ENCODE results near the gene TNFRSF12A.

TNFRSF12A gene

DNA sequence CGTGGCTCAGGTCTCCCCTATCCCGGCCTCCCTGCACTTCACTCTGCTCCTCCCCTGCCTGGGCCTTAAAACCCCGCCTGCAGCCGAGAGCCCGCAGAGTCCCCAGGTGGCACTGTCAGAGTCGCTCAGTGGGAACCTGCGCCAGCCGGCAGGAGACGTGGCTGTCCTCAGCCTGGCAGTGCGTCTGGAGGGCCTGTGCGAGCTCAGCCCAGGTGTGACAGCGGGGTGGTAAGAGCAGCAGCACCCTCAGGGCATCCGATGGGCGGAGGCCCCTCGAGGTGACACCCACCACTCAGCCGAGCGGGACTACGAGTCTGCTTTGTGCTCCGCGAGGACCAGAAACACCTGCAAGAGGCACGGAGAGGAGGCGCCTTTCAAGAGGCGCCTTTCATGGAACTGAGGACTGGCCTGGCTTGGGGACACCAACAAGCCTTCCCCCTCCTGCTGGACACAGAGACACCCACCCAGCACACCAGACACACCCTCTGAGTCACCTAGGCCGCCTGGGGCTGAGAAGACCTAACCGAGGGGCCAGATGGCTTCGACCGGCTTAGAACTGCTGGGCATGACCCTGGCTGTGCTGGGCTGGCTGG lies 7.2 kb upstream of the TNFRSF12A start, which contains the start of gene CLDN9:
TSS of gene CLDN9 (plus strand) at position 96 of the 593 bp plus-strand sequence. CDS start at position 536, 440 bp downstream.
- DNase-seq (ENCODE audit: low spot score): no peak

- DNase-seq (ENCODE audit: low spot score): no peak
Measured at GRCh38 chr16:3013491-3013951, 6.6 kb upstream of the TNFRSF12A start.

DNA sequence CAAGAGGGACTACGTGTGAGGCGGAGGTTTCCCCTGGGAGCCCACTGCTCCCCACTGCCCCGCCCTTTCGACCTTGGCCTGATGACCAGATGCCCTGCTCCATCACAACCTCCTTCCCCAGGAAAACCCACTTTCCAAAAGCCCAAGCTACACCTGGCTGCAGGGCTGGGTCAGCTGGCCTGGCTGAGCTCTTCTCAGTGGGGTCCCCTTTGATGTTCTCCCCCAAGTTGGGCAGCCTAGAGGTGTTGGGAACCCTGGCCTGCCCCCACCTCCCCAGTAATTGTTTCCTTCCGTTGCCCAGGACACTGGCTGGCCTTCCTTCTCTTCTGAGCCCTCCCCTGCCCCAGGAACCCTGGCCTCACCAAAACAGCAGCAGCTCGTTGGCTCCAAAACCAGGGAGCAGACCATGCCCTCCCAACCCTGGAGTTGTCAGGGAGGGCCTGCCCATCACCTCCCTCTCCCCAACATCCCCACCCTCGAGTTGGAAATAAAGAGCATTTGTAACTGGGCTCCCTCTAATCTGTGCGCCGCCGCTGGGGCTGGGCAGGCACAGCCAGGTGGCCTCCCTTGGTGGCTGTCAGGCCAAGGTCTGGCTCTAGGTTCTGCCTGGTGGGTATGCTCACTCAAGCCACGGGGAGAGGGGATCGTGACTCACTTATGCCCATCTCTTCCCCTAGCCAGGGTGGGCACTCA lies 6.0 kb upstream of the TNFRSF12A start:
- no peak for DNase-seq (ENCODE audit: low spot score)

DNA sequence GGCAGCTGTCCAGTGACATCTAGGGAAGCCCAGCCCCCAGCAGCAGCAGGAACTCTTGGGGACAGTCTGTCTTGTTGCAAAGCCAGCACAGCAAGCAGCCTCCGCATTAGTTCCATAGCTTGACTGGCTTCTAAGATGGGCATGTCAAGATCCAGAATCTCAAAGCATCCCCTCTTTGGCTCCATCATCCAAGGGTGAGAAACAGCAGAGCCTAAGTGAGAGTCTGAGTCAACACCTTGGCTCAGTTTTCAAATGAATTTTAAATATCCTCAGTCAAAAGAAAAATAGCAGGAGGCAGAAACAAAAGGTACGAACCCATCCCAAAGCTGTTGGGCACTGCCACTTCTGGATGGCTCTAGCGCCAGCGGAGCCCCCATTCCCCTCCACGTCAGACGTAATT lies 5.2 kb upstream of the TNFRSF12A start:
- no peak for DNase-seq (ENCODE audit: low spot score)

DNA sequence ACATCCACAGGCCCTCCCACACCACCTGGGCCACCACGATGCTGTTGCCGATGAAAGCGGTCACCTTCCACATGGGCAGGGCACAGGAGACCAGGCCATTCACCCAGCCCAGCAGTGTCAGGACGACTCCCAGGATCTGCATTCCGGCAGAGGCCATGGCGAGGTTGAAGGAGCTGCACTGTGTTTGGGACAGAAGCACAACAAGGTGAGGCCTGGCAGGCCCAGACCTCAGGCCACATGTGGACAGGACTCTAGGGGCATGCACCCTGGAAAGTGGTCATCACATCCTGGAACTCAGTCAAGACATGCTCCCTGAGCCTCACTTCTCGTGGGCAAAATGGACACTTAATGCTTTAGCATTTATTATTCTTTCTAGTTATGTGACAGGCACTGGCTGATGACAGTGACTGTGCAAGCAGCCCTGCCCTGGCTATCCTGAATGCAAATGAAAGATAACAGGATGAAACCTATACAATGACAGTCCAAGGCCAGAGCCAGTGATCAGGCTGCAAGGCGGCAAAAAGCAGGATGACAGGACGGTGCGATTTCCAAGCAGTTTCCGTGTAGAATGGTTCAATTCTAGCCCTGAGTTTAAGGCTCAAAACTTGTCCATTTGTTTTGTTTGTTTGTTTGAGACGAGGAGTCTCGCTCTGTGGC lies 4.2 kb upstream of the TNFRSF12A start:
- DNase-seq (ENCODE audit: low spot score): no peak

GRCh38 chr16:3017344-3017743 lies 2.8 kb upstream of the TNFRSF12A start:
- DNase-seq (ENCODE audit: low spot score): no peak

DNA sequence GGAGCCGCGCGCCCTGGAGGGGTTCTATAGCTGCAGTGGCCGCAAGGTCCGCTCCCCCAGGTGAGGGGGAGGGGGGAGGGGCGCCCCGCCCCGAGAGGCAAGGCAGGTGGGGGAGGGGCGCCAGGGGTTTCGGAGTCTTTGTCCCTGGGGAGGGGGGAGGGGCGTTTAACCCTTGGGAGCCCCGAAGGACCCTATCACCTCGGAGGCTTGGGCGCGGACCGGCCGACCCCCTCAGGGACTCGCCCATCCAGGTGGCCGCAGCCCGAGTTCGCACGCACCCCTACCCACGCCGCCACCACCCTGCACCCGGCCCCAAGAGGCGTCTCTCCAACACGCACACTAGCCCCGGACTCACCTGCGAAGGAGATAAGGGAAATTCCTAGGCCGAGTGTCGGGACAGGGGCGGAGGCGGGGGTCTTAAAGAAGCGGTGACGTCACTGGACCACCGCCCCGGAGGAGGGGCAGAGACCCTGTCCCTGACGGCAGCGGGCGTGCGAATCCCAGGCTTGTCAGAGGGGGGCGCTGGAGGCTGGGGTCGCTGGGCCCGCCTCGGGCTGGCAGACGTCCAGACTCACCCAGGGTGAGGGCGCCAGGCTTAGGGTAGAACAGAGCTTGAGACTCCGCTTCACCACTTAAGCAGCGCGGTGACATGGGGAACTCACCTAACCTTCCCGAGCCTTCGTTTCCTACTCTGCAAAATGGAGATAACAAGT lies 2.2 kb upstream of the TNFRSF12A start, which contains the start of gene CLDN6:
TSS of gene CLDN6 (minus strand) at position 390 of the 713 bp plus-strand sequence. CDS start 2,162 bp downstream, outside the sequence.
- DNase-seq (ENCODE audit: low spot score): no peak

DNA sequence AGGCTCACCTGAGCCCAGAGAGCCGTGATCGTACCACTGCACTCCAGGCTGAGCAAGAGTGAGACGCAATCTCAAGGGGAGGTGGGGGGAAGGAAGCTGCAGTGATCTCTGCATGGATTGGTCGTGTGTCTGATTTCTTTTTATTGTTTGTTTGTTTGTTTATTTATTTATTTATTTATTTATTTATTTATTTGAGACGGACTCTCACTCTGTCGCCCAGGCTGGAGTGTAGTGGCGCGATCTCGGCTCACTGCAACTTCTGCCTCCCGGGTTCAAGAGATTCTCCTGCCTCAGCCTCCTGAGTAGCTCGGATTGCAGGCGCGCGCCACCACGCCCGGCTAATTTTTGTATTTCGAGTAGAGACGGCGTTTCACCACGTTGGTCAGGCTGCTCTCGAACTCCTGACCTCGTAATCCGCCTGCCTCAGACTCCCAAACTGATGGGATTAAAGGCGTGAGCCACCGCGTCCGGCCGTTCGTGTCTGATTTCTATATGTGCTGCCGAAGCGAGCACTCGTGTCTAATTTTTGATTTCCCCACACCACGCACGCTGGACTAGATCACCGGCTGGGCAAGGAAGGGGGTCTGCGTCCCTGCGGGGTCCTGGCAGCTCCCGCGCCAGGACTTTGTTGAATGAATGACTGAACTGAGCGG lies 448 bp upstream of the TNFRSF12A start:
- no peak for DNase-seq (ENCODE audit: low spot score)

DNA sequence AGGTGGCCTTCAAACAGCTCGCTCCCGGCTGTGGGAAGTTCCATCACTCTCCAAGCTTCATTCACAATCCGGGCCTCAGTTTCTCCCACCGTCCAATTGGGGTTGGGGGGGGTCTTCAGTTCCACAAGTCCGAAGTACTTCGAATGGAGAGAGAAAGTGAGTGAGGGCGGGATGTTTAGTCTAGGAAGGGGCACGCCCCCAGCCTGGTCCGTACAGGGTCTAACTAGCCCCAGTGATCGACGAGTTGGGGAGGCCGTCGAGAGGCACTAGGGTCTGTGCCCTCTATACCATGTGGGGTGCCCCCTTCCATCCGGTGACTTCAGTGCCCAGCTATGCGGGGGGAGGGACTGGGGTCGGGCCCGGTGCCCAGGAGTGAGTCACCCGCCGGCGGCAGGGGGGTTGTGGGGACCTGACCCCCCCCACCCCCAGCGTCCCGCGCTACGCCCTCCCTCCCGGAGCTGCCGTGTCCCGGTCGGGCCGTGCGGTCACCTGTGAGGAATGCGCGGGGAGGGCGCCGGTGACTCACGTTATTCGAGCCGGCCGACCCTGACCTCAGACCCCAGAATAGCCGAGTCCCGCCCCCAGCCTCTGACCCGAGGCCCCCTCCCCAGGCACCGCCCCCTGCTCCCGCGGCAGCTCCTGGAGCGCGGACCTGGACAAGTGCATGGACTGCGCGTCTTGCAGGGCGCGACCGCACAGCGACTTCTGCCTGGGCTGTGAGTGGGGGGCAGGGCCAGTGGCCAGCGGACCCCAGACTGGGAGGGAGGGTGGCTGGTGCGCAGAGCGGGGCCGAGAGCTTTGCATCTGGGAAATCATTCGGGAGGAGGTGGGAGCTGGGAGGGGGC lies 658 bp downstream of the TNFRSF12A start:
- no peak for DNase-seq (ENCODE audit: low spot score)

- peak; percentile 82 for DNase-seq (ENCODE audit: low spot score)
Measured at GRCh38 chr16:3021449-3022207, 1.5 kb downstream of the TNFRSF12A start.

DNA sequence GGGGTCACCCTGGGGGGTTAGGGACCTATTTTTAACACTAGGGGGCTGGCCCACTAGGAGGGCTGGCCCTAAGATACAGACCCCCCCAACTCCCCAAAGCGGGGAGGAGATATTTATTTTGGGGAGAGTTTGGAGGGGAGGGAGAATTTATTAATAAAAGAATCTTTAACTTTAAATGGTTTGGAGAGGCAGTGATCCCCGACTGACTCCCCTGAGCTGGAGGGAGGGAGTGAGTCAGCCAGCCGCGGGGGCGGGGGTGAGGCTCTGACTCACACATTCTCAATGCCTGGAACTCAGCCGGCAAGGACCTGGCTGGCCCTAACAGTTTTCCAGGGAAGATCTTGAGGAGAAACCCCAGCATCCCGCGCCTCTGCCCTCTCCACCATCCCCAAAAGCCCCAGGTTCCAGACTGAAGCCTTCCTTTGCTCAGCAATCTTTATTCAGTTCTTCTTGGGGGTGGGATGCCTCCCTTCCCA lies 2.1 kb downstream of the TNFRSF12A start:
- DNase-seq (ENCODE audit: low spot score): no peak

- DNase-seq (ENCODE audit: low spot score): no peak
Measured at GRCh38 chr16:3022684-3023414, 2.7 kb downstream of the TNFRSF12A start.

DNA sequence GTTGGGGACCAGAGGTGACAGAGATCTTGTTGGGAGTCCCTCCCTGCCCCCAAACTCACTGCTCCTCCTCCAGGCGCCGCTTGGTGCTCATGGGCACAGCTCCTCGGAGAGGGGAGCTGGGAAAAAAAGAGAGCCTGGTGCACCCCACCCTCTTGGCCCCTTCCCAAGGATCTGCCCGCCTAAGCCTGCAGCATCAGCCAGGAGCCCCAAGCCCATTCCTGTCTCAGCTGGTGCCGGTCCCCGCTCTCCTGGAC lies 3.2 kb downstream of the TNFRSF12A start:
- no peak for DNase-seq (ENCODE audit: low spot score)

DNA sequence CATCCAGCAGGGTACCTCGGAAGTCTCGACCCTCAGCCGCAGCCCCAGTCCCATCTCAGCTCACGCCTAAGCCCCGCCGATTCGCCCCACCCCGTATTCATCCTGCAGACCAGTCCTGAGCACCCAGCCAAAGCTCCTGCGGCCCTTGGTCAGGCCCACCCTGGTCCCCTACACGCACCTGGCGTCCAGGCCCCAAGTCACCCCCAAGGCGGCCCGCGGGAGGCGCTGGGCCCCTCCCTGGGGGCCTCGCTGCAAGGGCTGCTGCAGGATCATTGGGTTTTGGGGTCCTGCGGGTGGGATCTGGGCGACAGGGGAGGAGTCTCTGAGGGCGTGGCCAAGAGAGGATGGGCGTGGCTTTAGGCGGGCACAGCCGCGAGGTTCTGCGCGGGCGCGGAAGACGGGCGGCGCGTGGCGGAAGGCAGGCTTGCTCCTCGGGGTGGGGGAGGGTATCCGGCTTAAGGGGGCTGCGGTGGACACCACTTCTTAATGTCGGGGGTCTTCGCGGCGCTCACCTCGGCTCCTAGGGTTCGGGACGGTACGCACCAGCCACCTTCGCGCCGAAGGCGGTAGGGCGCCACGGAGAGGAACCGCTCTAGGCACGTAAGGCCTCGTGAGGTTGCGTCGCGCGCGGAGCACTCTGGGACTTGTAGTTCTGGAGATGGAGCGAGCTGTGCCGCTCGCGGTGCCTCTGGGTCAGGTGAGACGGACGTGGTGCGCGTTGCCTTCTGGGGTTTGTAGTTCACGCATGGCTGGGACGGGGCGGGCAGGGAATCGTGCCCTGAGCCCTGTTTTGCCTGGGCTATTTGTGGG lies 3.7 kb downstream of the TNFRSF12A start, which contains the start of the genes HCFC1R1 and THOC6:
TSS of gene HCFC1R1 (minus strand) at position 274 of the 810 bp plus-strand sequence. CDS start at position 273, 1 bp downstream.
TSS of gene THOC6 (plus strand) at position 367 of the 810 bp plus-strand sequence. CDS start at position 659, 292 bp downstream.
- DNase-seq (ENCODE audit: low spot score): peak; percentile 89

- DNase-seq (ENCODE audit: low spot score): no peak
Measured at GRCh38 chr16:3025032-3026002, 5.1 kb downstream of the TNFRSF12A start.

DNA sequence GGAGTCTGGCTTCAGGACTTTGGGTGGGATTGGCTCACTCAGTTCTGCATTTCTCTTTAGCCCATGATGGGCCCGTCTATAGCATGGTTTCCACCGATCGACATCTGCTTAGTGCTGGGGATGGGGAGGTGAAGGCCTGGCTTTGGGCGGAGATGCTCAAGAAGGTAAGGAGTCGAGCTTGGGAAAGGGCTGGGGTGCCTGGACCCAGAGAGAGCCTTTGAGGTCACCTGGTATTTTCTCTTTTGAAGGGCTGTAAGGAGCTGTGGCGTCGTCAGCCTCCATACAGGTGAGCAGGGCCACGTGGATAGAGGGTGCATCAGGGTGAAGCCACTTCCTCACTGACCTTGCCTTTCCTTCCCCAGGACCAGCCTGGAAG lies 5.8 kb downstream of the TNFRSF12A start:
- DNase-seq (ENCODE audit: low spot score): no peak
